CD4-positive, alpha-beta T cell (primary cell): ENCODE results near the gene FARS2. TPM values are rescaled to one million over a fixed set of nuclear protein-coding genes. Genes with fewer than 3 reads are reported as not detected.

Experiments
- ATAC-seq: fragments of 200-7000 bp; cut with Tn5 transposase; one replicate; pipeline ENCODE4 v1.10.0; 2022; ENCODE audit warnings: mild to moderate bottlenecking; ENCODE audit not compliant: poor library complexity
- CTCF ChIA-PET: fragments of 350-600 bp; sonication (Branson Sonifier 250); formaldehyde crosslinking; loops from one replicate; lab custom pipeline; 2021; ENCODE audit warnings: antibody characterized with exemption, inconsistent platforms; lab: Charles Lee
- POLR2A ChIA-PET: fragments of 350-600 bp; sonication (Branson Sonifier 250); formaldehyde crosslinking; loops from one replicate; lab custom pipeline; 2021; ENCODE audit warnings: antibody characterized with exemption, inconsistent platforms; lab: Charles Lee
- DNase-seq, 14 experiments: peaks; one replicate each; pipeline ENCODE4 v3.0.0-alpha.2; 2013 to 2020; ENCODE audit warnings: mixed read lengths in 2 of 14
- H3K27ac ChIP-seq, 2 donors: one replicate each; pipeline versions ENCODE4 v1.5.1 to v1.7.0; 2013; ENCODE audit warnings: low read length in 2 of 2, low read depth in 1 of 2, mild to moderate bottlenecking in 1 of 2
- H3K27me3 ChIP-seq, 2 experiments: 1 replicate in 1 of 2; 2 replicates in 1 of 2; pipeline versions ENCODE4 v1.6.1 to v1.7.0; 2013; ENCODE audit warnings: low read length in 2 of 2, control low read depth in 1 of 2, mild to moderate bottlenecking in 1 of 2, moderate library complexity in 1 of 2; ENCODE audit not compliant: insufficient read depth in 2 of 2, control insufficient read depth in 1 of 2
- H3K36me3 ChIP-seq: one replicate; pipeline ENCODE4 v1.6.1; 2013; ENCODE audit warnings: low read length, control low read depth; ENCODE audit not compliant: insufficient read depth
- H3K4me1 ChIP-seq: one replicate; pipeline ENCODE4 v1.6.1; 2013; ENCODE audit warnings: low read length, control low read depth; ENCODE audit not compliant: insufficient read depth
- H3K4me3 ChIP-seq: one replicate; pipeline ENCODE4 v1.5.1; 2013; ENCODE audit warnings: mild to moderate bottlenecking, low read length, moderate library complexity
- H3K9me3 ChIP-seq, 2 experiments: 1 replicate in 1 of 2; 2 replicates in 1 of 2; pipeline versions ENCODE4 v1.6.1 to v1.7.0; 2013; ENCODE audit warnings: low read length in 2 of 2, mild to moderate bottlenecking in 2 of 2, control low read depth in 1 of 2, moderate library complexity in 1 of 2; ENCODE audit not compliant: control insufficient read depth in 1 of 2, insufficient read depth in 1 of 2
- H3K27ac Mint-ChIP-seq: one replicate; pipeline ENCODE4 v1.8.0; 2020; ENCODE audit warnings: mixed read lengths
- H3K27me3 Mint-ChIP-seq: one replicate; pipeline ENCODE4 v1.8.0; 2021; ENCODE audit warnings: mixed read lengths
- H3K36me3 Mint-ChIP-seq: one replicate; pipeline ENCODE4 v1.8.0; 2021; ENCODE audit warnings: low read depth, mixed read lengths
- H3K4me1 Mint-ChIP-seq: one replicate; pipeline ENCODE4 v1.8.0; 2021; ENCODE audit warnings: low read depth, mixed read lengths
- H3K4me3 Mint-ChIP-seq: one replicate; pipeline ENCODE4 v1.8.0; 2020; ENCODE audit warnings: mild to moderate bottlenecking, mixed read lengths
- H3K9me3 Mint-ChIP-seq: one replicate; pipeline ENCODE4 v1.8.0; 2020; ENCODE audit warnings: mixed read lengths
- intact Hi-C, 2 experiments: fragments of 100-400 bp; cut with DNase I in 1 of 2; cut with micrococcal nuclease in 1 of 2; formaldehyde crosslinking; loops; one replicate each; pipeline versions ENCODE4 v1.15.1 to v1.9.0; 2023 to 2025; cut with DNase I, micrococcal nuclease
- total RNA-seq, 174 experiments: library from RNA in 2 of 174; stranded (reverse) in 2 of 174; gene quantifications; one replicate each; pipeline ENCODE4 v1.2.3 and lab custom pipeline; 2021 to 2026
- TF ChIP-seq, protein P1 (sequence below): fragments of 200-600 bp; IDR thresholded peaks from one replicate; pipeline ENCODE4 v1.8.0; 2022; ENCODE audit warnings: antibody characterized with exemption, mild to moderate bottlenecking

The FARS2 gene
- total RNA-seq, 2 experiments from 2014 or later: 12.6 to 12.8 TPM

DNA sequence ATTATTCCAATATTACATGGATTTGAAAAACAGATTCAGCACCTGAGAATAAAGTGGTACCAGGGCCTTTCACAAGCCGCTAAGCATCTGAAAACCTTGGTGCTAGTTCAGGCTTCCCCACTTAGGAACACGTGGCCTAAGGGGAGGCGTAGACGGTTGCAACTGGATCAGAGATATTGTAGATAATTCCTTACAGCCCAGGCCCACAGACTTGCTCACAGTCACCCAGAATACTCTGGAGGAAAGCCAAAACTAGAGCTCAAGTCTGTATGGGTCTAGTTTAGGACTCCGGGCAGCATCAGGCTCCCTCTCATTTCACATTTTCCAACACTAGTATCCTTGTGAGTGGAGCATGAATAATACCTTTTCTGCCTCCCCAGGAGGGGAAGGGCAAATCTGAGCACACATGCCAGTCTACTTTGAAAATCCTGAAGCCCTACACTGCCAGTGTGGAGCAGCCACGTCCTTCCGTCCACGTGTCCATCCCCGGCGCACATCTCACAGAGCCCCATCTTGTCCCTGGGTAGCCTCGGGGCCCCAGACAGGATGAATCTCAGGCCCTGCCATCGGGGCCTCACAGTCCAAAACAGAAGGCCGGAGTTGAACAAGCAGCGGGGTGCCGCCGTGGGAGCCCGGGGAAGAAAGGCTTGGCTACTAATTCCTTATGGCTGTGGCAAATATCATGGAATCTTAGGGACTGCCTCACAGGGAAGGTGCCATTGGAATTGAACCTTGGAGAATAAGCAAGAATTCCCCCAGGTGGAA is 446.1 kb downstream of the FARS2 start:
- peaks cover 18% of the 10 kb centered on the region for H3K4me1 ChIP-seq
- Mint-ChIP-seq H3K4me1 (peaks cover 43% of the 10 kb centered on the region), H3K9me3 (no peaks in the 10 kb centered on the region), H3K27ac (no peak overlapping the region), H3K36me3 (no peaks in the 10 kb centered on the region), H3K27me3 (no peaks in the 10 kb centered on the region), H3K4me3 (no peak overlapping the region)
- DNase-seq: no peak
- no peak overlapping the region for H3K4me3 ChIP-seq
- TF ChIP-seq, protein P1, sequence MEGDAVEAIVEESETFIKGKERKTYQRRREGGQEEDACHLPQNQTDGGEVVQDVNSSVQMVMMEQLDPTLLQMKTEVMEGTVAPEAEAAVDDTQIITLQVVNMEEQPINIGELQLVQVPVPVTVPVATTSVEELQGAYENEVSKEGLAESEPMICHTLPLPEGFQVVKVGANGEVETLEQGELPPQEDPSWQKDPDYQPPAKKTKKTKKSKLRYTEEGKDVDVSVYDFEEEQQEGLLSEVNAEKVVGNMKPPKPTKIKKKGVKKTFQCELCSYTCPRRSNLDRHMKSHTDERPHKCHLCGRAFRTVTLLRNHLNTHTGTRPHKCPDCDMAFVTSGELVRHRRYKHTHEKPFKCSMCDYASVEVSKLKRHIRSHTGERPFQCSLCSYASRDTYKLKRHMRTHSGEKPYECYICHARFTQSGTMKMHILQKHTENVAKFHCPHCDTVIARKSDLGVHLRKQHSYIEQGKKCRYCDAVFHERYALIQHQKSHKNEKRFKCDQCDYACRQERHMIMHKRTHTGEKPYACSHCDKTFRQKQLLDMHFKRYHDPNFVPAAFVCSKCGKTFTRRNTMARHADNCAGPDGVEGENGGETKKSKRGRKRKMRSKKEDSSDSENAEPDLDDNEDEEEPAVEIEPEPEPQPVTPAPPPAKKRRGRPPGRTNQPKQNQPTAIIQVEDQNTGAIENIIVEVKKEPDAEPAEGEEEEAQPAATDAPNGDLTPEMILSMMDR: no peak
- intact Hi-C loops: no loop called here
- POLR2A ChIA-PET: interaction anchor here (0.6 to 1.0 kb wide), 2 partner anchors 12 to 42 kb away, joined by 3 read pairs; no protein-coding TSS in a partner anchor
- no peak for ATAC-seq
- no peaks in the 10 kb centered on the region for H3K36me3 ChIP-seq
- CTCF ChIA-PET: no interaction called here
- H3K27me3 ChIP-seq: no peaks in the 10 kb centered on the region
- H3K27ac ChIP-seq: no peak overlapping the region
- H3K9me3 ChIP-seq: peaks cover 0 to 4% of the 10 kb centered on the region in 2 experiments

- no peak for ATAC-seq
- Mint-ChIP-seq H3K4me3 (no peak overlapping the region), H3K27me3 (no peaks in the 10 kb centered on the region), H3K4me1 (peaks cover 22% of the 10 kb centered on the region), H3K27ac (no peak overlapping the region), H3K36me3 (peaks cover 6% of the 10 kb centered on the region), H3K9me3 (peaks cover 3% of the 10 kb centered on the region)
- ChIA-PET CTCF (no interaction called here), POLR2A (no interaction called here)
- H3K4me1 ChIP-seq: peaks cover 13% of the 10 kb centered on the region
- H3K27me3 ChIP-seq: no peaks in the 10 kb centered on the region
- H3K27ac ChIP-seq: no peak overlapping the region
- TF ChIP-seq, protein P1: no peak
- no peak for DNase-seq
- peaks cover 0 to 5% of the 10 kb centered on the region in 2 experiments for H3K9me3 ChIP-seq
- no peak overlapping the region for H3K4me3 ChIP-seq
- no peaks in the 10 kb centered on the region for H3K36me3 ChIP-seq
- intact Hi-C loops: no loop called here
Observed at GRCh38 chr6:5710516-5710915, 449.2 kb downstream of the FARS2 start.

DNA sequence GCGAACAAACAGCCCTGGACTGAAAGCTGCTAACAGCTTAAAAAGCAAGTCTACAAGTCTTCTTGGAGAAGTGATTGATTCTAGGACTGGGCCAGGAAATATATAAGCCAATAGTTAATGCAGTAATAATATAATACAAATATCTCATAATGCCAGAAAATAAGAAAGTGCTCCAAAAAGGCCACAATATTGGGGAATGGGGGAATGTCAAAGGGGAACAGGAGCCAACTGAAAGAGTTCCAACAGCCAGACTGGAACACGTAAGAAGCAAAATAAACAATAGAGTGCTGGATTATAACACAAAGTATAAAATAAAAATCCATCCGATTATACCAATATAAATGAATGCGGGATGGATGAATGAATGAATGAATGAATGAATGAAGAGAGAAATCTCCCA is 449.6 kb downstream of the FARS2 start:
- H3K27ac Mint-ChIP-seq: no peak overlapping the region
- peaks cover 9% of the 10 kb centered on the region for H3K4me1 ChIP-seq
- ChIA-PET POLR2A (interaction anchor here (0.6 kb wide), 1 partner anchor 329 kb away, joined by 4 read pairs; no protein-coding TSS in a partner anchor), CTCF (no interaction called here)
- H3K27me3 Mint-ChIP-seq: no peaks in the 10 kb centered on the region
- no peaks in the 10 kb centered on the region for H3K36me3 ChIP-seq
- DNase-seq (no peak), ATAC-seq (no peak)
- no peak overlapping the region for H3K4me3 ChIP-seq
- H3K27me3 ChIP-seq: no peaks in the 10 kb centered on the region
- peaks cover 10% of the 10 kb centered on the region for H3K36me3 Mint-ChIP-seq
- H3K27ac ChIP-seq: no peak overlapping the region
- H3K9me3 ChIP-seq: peaks cover 0 to 5% of the 10 kb centered on the region in 2 experiments
- peaks cover 18% of the 10 kb centered on the region for H3K4me1 Mint-ChIP-seq
- H3K9me3 Mint-ChIP-seq: peaks cover 3% of the 10 kb centered on the region
- intact Hi-C loops: no loop called here
- TF ChIP-seq, protein P1: no peak
- no peak overlapping the region for H3K4me3 Mint-ChIP-seq
